Measurements from ENCODE around the gene KCTD8.

The KCTD8 gene

DNA sequence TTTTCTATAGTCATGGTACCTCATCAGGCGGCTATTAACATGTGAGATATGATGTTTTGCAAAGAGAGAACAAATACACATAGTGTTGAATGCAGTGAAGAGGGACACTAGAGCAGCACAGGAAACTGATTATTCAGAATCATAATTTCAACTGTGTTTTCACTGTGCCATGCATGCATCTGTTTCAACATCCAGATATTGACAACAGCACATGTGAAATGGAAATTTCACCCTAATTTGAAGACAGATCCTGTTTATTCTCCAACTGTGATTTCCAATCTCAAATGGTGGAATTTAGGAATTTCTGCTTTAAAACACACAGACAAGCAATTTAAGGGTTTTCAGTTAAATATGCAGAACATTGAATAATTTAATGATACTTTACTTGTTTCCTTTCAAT, 288.6 kb downstream of the KCTD8 start (continued):
- TF ChIP-seq ZSCAN23 (tag by site-specific recombination; IDR thresholded peaks at IDR 0.05) = no peak
- no peak for TF ChIP-seq ZNF140 (tag by site-specific recombination; IDR thresholded peaks at IDR 0.05)
- TF ChIP-seq, protein P1, sequence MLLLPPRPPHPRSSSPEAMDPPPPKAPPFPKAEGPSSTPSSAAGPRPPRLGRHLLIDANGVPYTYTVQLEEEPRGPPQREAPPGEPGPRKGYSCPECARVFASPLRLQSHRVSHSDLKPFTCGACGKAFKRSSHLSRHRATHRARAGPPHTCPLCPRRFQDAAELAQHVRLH (tag by site-specific recombination; IDR thresholded peaks at IDR 0.05) = no peak
- no peak for TF ChIP-seq ZNF404 (tag by site-specific recombination; IDR thresholded peaks at IDR 0.05)
- no peak for TF ChIP-seq ZNF768 (tag by site-specific recombination; IDR thresholded peaks at IDR 0.05)

DNA sequence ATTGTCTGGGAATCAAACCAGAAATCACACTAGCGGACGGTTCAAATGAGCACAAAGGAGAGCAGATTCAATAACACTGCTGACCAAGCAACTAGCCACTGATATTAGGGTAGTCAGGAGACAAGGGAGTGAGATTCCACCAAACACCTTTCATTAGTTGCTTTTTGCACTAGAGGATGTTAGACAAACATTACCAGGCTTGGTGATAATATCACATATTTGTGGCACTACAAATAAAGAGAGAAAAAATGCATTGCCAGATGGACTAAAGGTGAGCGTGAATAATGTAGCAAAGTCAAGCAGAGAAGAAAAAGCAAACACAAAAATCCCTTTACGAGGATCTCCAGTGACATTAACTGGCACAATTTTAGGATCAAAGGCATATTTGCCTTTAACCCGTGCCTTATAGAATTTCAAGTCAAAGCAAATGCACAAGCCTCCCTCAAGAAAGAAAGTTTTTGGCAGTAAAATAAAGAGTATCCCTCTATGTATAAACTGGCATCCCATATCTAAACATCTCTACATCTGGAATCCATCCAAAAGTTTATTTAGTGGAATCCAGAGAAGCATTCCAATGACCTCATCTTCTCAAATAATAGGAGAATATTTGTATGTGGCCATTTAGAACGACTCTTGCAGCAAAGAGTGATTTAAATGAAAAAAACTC, 290.9 kb downstream of the KCTD8 start:
- Histone ChIP-seq H3K9me3 (ENCODE audit: control insufficient read depth, insufficient read depth, low read depth, low read length) (no peaks in the 10 kb centered on the region), H3K36me3 (ENCODE audit: control insufficient read depth in 2 of 2, insufficient read depth in 1 of 2, low read length in 2 of 2) (no peaks in the 10 kb centered on the region), H3K4me1 (ENCODE audit: control insufficient read depth, insufficient read depth, low read length) (no peaks in the 10 kb centered on the region), H3K27ac (ENCODE audit: extremely low read depth, low read depth, low read length) (no peak overlapping the region), H3K4me3 (ENCODE audit: low read depth, low read length) (no peak overlapping the region)
- ChIA-PET CTCF (no interaction called here), POLR2A (no interaction called here)
- TF ChIP-seq, protein P2, sequence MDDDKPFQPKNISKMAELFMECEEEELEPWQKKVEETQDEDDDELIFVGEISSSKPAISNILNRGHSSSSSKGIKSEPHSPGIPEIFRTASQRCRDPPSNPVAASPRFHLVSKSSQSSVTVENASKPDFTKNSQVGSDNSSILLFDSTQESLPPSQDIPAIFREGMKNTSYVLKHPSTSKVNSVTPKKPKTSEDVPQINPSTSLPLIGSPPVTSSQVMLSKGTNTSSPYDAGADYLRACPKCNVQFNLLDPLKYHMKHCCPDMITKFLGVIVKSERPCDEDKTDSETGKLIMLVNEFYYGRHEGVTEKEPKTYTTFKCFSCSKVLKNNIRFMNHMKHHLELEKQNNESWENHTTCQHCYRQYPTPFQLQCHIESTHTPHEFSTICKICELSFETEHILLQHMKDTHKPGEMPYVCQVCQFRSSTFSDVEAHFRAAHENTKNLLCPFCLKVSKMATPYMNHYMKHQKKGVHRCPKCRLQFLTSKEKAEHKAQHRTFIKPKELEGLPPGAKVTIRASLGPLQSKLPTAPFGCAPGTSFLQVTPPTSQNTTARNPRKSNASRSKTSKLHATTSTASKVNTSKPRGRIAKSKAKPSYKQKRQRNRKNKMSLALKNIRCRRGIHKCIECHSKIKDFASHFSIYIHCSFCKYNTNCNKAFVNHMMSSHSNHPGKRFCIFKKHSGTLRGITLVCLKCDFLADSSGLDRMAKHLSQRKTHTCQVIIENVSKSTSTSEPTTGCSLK (tag by site-specific recombination; IDR thresholded peaks at IDR 0.05) = no peak
- TF ChIP-seq HOXD13 (CRISPR knock-in tag; IDR thresholded peaks at IDR 0.05; ENCODE audit: borderline replicate concordance) (peak; percentile 77; the same call in 1 of the 2 replicates), SP3 (tag by site-specific recombination; IDR thresholded peaks at IDR 0.05) (no peak), ZNF544 (tag by site-specific recombination; IDR thresholded peaks at IDR 0.05) (no peak)

DNA sequence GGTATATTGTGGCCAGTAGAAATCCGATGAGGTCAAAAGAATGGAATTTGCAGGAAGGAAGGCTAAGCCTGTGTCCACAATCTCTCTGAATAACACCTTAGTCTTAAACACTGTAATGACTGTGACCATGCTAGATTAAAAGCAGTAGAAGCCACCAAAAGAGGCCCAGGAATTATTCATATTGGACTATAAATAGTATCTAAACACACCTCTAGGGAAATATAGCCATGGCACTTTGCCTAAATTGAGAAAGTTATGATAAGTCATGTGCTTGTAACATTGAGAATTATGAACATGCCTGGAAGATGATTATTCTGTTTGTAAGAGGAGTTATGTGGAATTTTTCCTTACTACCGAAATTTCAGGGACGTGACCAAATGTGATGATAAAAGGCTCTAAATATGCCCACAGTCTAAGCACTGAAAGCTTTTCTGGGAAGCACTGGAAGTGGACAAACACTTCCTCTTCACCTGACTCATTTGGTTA, 298.5 kb downstream of the KCTD8 start:
- ChIA-PET CTCF (no interaction called here), POLR2A (no interaction called here)
- Histone ChIP-seq H3K9me3 (ENCODE audit: control insufficient read depth, insufficient read depth, low read depth, low read length) (no peaks in the 10 kb centered on the region), H3K4me3 (ENCODE audit: low read depth, low read length) (no peak overlapping the region), H3K27ac (ENCODE audit: extremely low read depth, low read depth, low read length) (no peak overlapping the region), H3K36me3 (ENCODE audit: control insufficient read depth in 2 of 2, insufficient read depth in 1 of 2, low read length in 2 of 2) (no peaks in the 10 kb centered on the region), H3K4me1 (ENCODE audit: control insufficient read depth, insufficient read depth, low read length) (no peaks in the 10 kb centered on the region)
- no peak for TF ChIP-seq GLIS2 (tag by site-specific recombination; IDR thresholded peaks at IDR 0.05)
- no peak for TF ChIP-seq ZNF211 (tag by site-specific recombination; IDR thresholded peaks at IDR 0.05; ENCODE audit: low read depth)
- no peak for TF ChIP-seq ZNF394 (tag by site-specific recombination; IDR thresholded peaks at IDR 0.05; ENCODE audit: borderline replicate concordance)
- no peak for TF ChIP-seq ZNF626 (tag by site-specific recombination; IDR thresholded peaks at IDR 0.05)
- TF ChIP-seq ZNF521 (tag by site-specific recombination; IDR thresholded peaks at IDR 0.05) = no peak
- TF ChIP-seq, protein P3, sequence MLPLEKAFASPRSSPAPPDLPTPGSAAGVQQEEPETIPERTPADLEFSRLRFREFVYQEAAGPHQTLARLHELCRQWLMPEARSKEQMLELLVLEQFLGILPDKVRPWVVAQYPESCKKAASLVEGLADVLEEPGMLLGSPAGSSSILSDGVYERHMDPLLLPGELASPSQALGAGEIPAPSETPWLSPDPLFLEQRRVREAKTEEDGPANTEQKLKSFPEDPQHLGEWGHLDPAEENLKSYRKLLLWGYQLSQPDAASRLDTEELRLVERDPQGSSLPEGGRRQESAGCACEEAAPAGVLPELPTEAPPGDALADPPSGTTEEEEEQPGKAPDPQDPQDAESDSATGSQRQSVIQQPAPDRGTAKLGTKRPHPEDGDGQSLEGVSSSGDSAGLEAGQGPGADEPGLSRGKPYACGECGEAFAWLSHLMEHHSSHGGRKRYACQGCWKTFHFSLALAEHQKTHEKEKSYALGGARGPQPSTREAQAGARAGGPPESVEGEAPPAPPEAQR (tag by site-specific recombination; IDR thresholded peaks at IDR 0.05) = no peak
- no peak for TF ChIP-seq ZNF274 (IDR thresholded peaks at IDR 0.05; ENCODE audit: low read length)
- no peak for TF ChIP-seq ZNF274 (tag by site-specific recombination; IDR thresholded peaks at IDR 0.05; ENCODE audit: borderline replicate concordance)

DNA sequence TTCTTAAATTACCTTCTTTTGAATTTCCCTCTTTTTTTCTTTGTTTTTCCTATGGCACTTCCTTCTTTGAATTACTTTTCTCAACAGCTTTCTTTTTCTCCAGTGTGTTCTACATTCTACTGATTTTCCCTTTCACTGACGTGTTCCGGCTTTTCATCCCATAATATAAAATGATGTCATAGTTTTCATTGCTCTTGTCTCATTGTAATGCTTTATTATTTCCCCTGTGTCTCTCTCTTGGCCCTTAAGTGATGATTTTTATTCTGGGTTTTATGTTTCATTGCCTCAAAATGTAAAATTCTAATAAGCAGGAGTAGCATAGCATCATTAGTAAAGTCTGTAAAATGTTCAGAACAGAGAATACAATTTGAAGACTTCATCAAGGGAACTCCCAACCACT, 299.3 kb downstream of the KCTD8 start:
- no peak for TF ChIP-seq SP2 (tag by site-specific recombination; IDR thresholded peaks at IDR 0.05)
- TF ChIP-seq, protein P4, sequence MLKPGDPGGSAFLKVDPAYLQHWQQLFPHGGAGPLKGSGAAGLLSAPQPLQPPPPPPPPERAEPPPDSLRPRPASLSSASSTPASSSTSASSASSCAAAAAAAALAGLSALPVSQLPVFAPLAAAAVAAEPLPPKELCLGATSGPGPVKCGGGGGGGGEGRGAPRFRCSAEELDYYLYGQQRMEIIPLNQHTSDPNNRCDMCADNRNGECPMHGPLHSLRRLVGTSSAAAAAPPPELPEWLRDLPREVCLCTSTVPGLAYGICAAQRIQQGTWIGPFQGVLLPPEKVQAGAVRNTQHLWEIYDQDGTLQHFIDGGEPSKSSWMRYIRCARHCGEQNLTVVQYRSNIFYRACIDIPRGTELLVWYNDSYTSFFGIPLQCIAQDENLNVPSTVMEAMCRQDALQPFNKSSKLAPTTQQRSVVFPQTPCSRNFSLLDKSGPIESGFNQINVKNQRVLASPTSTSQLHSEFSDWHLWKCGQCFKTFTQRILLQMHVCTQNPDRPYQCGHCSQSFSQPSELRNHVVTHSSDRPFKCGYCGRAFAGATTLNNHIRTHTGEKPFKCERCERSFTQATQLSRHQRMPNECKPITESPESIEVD (tag by site-specific recombination; IDR thresholded peaks at IDR 0.05) = no peak
- TF ChIP-seq, protein P5, sequence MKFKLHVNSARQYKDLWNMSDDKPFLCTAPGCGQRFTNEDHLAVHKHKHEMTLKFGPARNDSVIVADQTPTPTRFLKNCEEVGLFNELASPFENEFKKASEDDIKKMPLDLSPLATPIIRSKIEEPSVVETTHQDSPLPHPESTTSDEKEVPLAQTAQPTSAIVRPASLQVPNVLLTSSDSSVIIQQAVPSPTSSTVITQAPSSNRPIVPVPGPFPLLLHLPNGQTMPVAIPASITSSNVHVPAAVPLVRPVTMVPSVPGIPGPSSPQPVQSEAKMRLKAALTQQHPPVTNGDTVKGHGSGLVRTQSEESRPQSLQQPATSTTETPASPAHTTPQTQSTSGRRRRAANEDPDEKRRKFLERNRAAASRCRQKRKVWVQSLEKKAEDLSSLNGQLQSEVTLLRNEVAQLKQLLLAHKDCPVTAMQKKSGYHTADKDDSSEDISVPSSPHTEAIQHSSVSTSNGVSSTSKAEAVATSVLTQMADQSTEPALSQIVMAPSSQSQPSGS (tag by site-specific recombination; IDR thresholded peaks at IDR 0.05; ENCODE audit: low read depth) = peak; percentile 58; the same call in 1 of the 2 replicates
- no peak overlapping the region for H3K4me3 ChIP-seq (ENCODE audit: low read depth, low read length)
- H3K9me3 ChIP-seq (ENCODE audit: control insufficient read depth, insufficient read depth, low read depth, low read length) = no peaks in the 10 kb centered on the region
- H3K36me3 ChIP-seq (ENCODE audit: control insufficient read depth in 2 of 2, insufficient read depth in 1 of 2, low read length in 2 of 2) = no peaks in the 10 kb centered on the region
- ChIA-PET CTCF (no interaction called here), POLR2A (no interaction called here)
- H3K4me1 ChIP-seq (ENCODE audit: control insufficient read depth, insufficient read depth, low read length) = no peaks in the 10 kb centered on the region
- no peak overlapping the region for H3K27ac ChIP-seq (ENCODE audit: extremely low read depth, low read depth, low read length)

Measured in HEK293 (cell line).